ENCODE results near the gene SPO11.

DNA sequence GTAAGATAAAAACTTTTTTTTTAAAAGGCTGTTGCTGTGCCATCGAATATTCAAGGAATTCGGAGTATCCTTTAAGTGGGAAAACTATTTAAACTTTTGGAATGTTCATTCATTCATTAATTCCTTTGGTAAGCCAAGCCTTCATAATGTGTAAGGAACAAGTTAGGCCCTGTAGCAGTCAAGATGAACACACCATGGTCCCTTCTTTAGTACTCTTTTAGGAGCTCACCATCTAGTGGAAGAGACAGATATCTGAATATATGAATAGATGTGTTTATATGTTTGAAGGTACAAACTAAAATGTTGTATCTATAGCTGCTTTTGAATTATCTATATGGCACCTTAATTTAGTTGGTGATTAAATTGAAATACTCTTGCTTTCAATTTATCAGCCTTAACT lies 5.8 kb downstream of the SPO11 start:
- no peak for TF ChIP-seq ZBTB7A (IDR thresholded peaks at IDR 0.05; ENCODE audit: low read depth)
- TF ChIP-seq RAD21 (IDR thresholded peaks at IDR 0.05; ENCODE audit: low read depth) = no peak
- TF ChIP-seq, protein P1, sequence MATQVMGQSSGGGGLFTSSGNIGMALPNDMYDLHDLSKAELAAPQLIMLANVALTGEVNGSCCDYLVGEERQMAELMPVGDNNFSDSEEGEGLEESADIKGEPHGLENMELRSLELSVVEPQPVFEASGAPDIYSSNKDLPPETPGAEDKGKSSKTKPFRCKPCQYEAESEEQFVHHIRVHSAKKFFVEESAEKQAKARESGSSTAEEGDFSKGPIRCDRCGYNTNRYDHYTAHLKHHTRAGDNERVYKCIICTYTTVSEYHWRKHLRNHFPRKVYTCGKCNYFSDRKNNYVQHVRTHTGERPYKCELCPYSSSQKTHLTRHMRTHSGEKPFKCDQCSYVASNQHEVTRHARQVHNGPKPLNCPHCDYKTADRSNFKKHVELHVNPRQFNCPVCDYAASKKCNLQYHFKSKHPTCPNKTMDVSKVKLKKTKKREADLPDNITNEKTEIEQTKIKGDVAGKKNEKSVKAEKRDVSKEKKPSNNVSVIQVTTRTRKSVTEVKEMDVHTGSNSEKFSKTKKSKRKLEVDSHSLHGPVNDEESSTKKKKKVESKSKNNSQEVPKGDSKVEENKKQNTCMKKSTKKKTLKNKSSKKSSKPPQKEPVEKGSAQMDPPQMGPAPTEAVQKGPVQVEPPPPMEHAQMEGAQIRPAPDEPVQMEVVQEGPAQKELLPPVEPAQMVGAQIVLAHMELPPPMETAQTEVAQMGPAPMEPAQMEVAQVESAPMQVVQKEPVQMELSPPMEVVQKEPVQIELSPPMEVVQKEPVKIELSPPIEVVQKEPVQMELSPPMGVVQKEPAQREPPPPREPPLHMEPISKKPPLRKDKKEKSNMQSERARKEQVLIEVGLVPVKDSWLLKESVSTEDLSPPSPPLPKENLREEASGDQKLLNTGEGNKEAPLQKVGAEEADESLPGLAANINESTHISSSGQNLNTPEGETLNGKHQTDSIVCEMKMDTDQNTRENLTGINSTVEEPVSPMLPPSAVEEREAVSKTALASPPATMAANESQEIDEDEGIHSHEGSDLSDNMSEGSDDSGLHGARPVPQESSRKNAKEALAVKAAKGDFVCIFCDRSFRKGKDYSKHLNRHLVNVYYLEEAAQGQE (IDR thresholded peaks at IDR 0.05; ENCODE audit: low read depth) = no peak
- no peak for TF ChIP-seq NFIC (IDR thresholded peaks at IDR 0.05)
- no peak for TF ChIP-seq EP300 (IDR thresholded peaks at IDR 0.05; ENCODE audit: borderline replicate concordance)
- no peak for TF ChIP-seq CEBPB (IDR thresholded peaks at IDR 0.05)
- no peak for TF ChIP-seq FOXM1 (IDR thresholded peaks at IDR 0.05; ENCODE audit: borderline replicate concordance, low read depth)
- no peak for TF ChIP-seq TAF1 (IDR thresholded peaks at IDR 0.05; ENCODE audit: low read depth)
- no peak for TF ChIP-seq CREB1 (IDR thresholded peaks at IDR 0.05; ENCODE audit: low read depth)

Data from Ishikawa (cell line).